GM20431 (cell line): ENCODE results near the gene UROD.

ENCODE experiments used
- in situ Hi-C: fragments of 300-500 bp; cut with MseI, MboI; formaldehyde crosslinking; loops from one replicate; pipeline ENCODE4 v1.15.0; 2020; ENCODE audit warnings: low sequenced_read_pairs; ENCODE audit not compliant: unreplicated experiment

Gene UROD

GRCh38 chr1:45007311-45007710 is 4.7 kb upstream of the UROD start:
- in situ Hi-C loops: loop anchor here (25.0 kb wide), 1 partner anchor 480 kb away; the partner anchor contains the start of gene TESK2

GRCh38 chr1:45008076-45008475 is 4.0 kb upstream of the UROD start:
- in situ Hi-C loops: loop anchor here (25.0 kb wide), 1 partner anchor 479 kb away; the partner anchor contains the start of gene TESK2

GRCh38 chr1:45008516-45008915 is 3.5 kb upstream of the UROD start:
- in situ Hi-C loops: loop anchor here (25.0 kb wide), 1 partner anchor 479 kb away; the partner anchor contains the start of gene TESK2

GRCh38 chr1:45009296-45009865 is 2.7 kb upstream of the UROD start:
- in situ Hi-C loops: loop anchor here (25.0 kb wide), 1 partner anchor 478 kb away; the partner anchor contains the start of gene TESK2

GRCh38 chr1:45009956-45010854 is 1.8 kb upstream of the UROD start:
- in situ Hi-C loops: loop anchor here (25.0 kb wide), 1 partner anchor 477 kb away; the partner anchor contains the start of gene TESK2

- in situ Hi-C loops: loop anchor here (25.0 kb wide), 1 partner anchor 476 kb away; the partner anchor contains the start of gene TESK2
Observed at GRCh38 chr1:45010855-45011811, 921 bp upstream of the UROD start, which contains the start of gene HECTD3. Gene HECTD3 (minus strand): TSS chr1:45011324. CDS start chr1:45011257, 67 bp downstream.

- in situ Hi-C loops: loop anchor here (25.0 kb wide), 1 partner anchor 475 kb away; the partner anchor contains the start of gene TESK2
Observed at GRCh38 chr1:45012639-45013278, 705 bp downstream of the UROD start.

- in situ Hi-C loops: loop anchor here (25.0 kb wide), 1 partner anchor 474 kb away; the partner anchor contains the start of gene TESK2
Observed at GRCh38 chr1:45013551-45014209, 1.6 kb downstream of the UROD start.

- in situ Hi-C loops: loop anchor here (5.0 to 25.0 kb wide), 2 partner anchors 283 to 473 kb away; partner anchors contain the start of gene TESK2
Observed at GRCh38 chr1:45014321-45015028, 2.4 kb downstream of the UROD start.

- in situ Hi-C loops: loop anchor here (5.0 to 25.0 kb wide), 2 partner anchors 282 to 472 kb away; partner anchors contain the start of gene TESK2
Observed at GRCh38 chr1:45015683-45016082, 3.6 kb downstream of the UROD start.

GRCh38 chr1:45016090-45016697 is 4.1 kb downstream of the UROD start:
- in situ Hi-C loops: loop anchor here (5.0 to 25.0 kb wide), 2 partner anchors 281 to 471 kb away; partner anchors contain the start of gene TESK2

GRCh38 chr1:45016767-45017166 is 4.7 kb downstream of the UROD start:
- in situ Hi-C loops: loop anchor here (5.0 to 25.0 kb wide), 2 partner anchors 281 to 471 kb away; partner anchors contain the start of gene TESK2

- in situ Hi-C loops: loop anchor here (5.0 to 25.0 kb wide), 2 partner anchors 279 to 469 kb away; partner anchors contain the start of gene TESK2
Observed at GRCh38 chr1:45018599-45019230, 6.7 kb downstream of the UROD start.

GRCh38 chr1:45023663-45024062 is 11.6 kb downstream of the UROD start:
- in situ Hi-C loops: loop anchor here (25.0 kb wide), 1 partner anchor 464 kb away; the partner anchor contains the start of gene TESK2

- in situ Hi-C loops: no loop called here
Observed at GRCh38 chr1:45026446-45026845, 14.4 kb downstream of the UROD start.

GRCh38 chr1:45032837-45033236 is 20.8 kb downstream of the UROD start:
- in situ Hi-C loops: no loop called here

GRCh38 chr1:45033356-45033755 is 21.3 kb downstream of the UROD start:
- in situ Hi-C loops: no loop called here
